Measurements from ENCODE around the gene AIFM1. TPM values are rescaled to one million over a fixed set of nuclear protein-coding genes. Genes with fewer than 3 reads are reported as not detected.

The AIFM1 gene
- total and polyA plus RNA-seq, 3 experiments from 2014 or later: 34.8 to 58.2 (median 57.7) TPM

- no peaks in the 10 kb centered on the region for H3K27me3 ChIP-seq (ENCODE audit: insufficient read depth, low read length, poor library complexity, severe bottlenecking)
- H3K4me3 ChIP-seq (ENCODE audit: low read length): no peak overlapping the region
- Mint-ChIP-seq H3K9me3 (no peaks in the 10 kb centered on the region), H3K36me3 (peaks cover 0 to 5% (median 4%) of the 10 kb centered on the region in 3 donors), H3K27ac (peak overlapping the region; percentile 84 to 98 (median 92)), H3K4me1 (peaks cover 59 to 80% (median 70%) of the 10 kb centered on the region in 3 donors), H3K4me3 (peak overlapping the region in 6 of 7 donors; percentile 41 to 71 (median 64)), H3K27me3 (peaks cover 0 to 2% of the 10 kb centered on the region in 2 donors)
- ChIA-PET CTCF (interaction anchor here (1.1 to 2.8 kb wide), 5 partner anchors 12 to 23 kb away, joined by 3 to 12 read pairs (median 4); no protein-coding TSS in a partner anchor), POLR2A (interaction anchor here (1.1 kb wide), 2 partner anchors 9 to 11 kb away, joined by 3 to 4 read pairs; no protein-coding TSS in a partner anchor)
- peaks cover 65% of the 10 kb centered on the region for H3K4me1 ChIP-seq (ENCODE audit: insufficient read depth, low read length)
- H3K27ac ChIP-seq (ENCODE audit: low read depth, low read length): peak overlapping the region; percentile 9
- H3K36me3 ChIP-seq (ENCODE audit: insufficient read depth, low read length): no peaks in the 10 kb centered on the region
- no peaks in the 10 kb centered on the region for H3K9me3 ChIP-seq (ENCODE audit: low read length)
- DNase-seq: peak in 4 of 5 donors; percentile 21 to 52 (median 43)
These were observed 68.0 kb downstream of the AIFM1 start for GRCh38 chrX:130097507-130098209.

- Mint-ChIP-seq H3K9me3 (no peaks in the 10 kb centered on the region), H3K27ac (peak overlapping the region; percentile 59 to 98 (median 82)), H3K36me3 (peaks cover 0 to 2% (median 0%) of the 10 kb centered on the region in 3 donors)
These were observed 70.2 kb downstream of the AIFM1 start for GRCh38 chrX:130095249-130096030.

GRCh38 chrX:130094696-130095095 is 70.9 kb downstream of the AIFM1 start:
- Mint-ChIP-seq H3K4me1 (peaks cover 59 to 78% (median 70%) of the 10 kb centered on the region in 3 donors), H3K27ac (peak overlapping the region; percentile 58 to 98 (median 82)), H3K4me3 (peak overlapping the region in 3 of 7 donors; percentile 20 to 39 (median 37)), H3K36me3 (peaks cover 0 to 2% (median 0%) of the 10 kb centered on the region in 3 donors), H3K27me3 (peaks cover 0 to 2% of the 10 kb centered on the region in 2 donors), H3K9me3 (no peaks in the 10 kb centered on the region)
- no peaks in the 10 kb centered on the region for H3K27me3 ChIP-seq (ENCODE audit: insufficient read depth, low read length, poor library complexity, severe bottlenecking)
- no peaks in the 10 kb centered on the region for H3K9me3 ChIP-seq (ENCODE audit: low read length)
- no peaks in the 10 kb centered on the region for H3K36me3 ChIP-seq (ENCODE audit: insufficient read depth, low read length)
- H3K4me3 ChIP-seq (ENCODE audit: low read length): no peak overlapping the region
- CTCF ChIA-PET: interaction anchor here (0.9 to 1.9 kb wide), 4 partner anchors 9 to 26 kb away, joined by 4 to 6 read pairs (median 4); no protein-coding TSS in a partner anchor
- H3K27ac ChIP-seq (ENCODE audit: low read depth, low read length): no peak overlapping the region
- POLR2A ChIA-PET: interaction anchor here (1.1 kb wide), 1 partner anchor 12 kb away, joined by 6 read pairs; no protein-coding TSS in a partner anchor
- peak in 1 of 5 donors; percentile 5 for DNase-seq
- peaks cover 64% of the 10 kb centered on the region for H3K4me1 ChIP-seq (ENCODE audit: insufficient read depth, low read length)

More at GRCh38 chrX:130095249-130096030, 70.2 kb downstream of the AIFM1 start:
- peaks cover 61 to 82% (median 72%) of the 10 kb centered on the region in 3 donors for H3K4me1 Mint-ChIP-seq
- DNase-seq: no peak
- H3K9me3 ChIP-seq (ENCODE audit: low read length): no peaks in the 10 kb centered on the region
- ChIA-PET POLR2A (interaction anchor here (1.1 kb wide), 1 partner anchor 13 kb away, joined by 6 read pairs; no protein-coding TSS in a partner anchor), CTCF (interaction anchor here (0.9 to 1.9 kb wide), 7 partner anchors 10 to 35 kb away, joined by 3 to 6 read pairs (median 4); no protein-coding TSS in a partner anchor)
- H3K36me3 ChIP-seq (ENCODE audit: insufficient read depth, low read length): no peaks in the 10 kb centered on the region
- H3K4me3 Mint-ChIP-seq: peak overlapping the region in 3 of 7 donors; percentile 20 to 74 (median 39)
- no peak overlapping the region for H3K27ac ChIP-seq (ENCODE audit: low read depth, low read length)
- H3K4me1 ChIP-seq (ENCODE audit: insufficient read depth, low read length): peaks cover 69% of the 10 kb centered on the region
- no peaks in the 10 kb centered on the region for H3K27me3 ChIP-seq (ENCODE audit: insufficient read depth, low read length, poor library complexity, severe bottlenecking)
- H3K4me3 ChIP-seq (ENCODE audit: low read length): no peak overlapping the region
- peaks cover 0 to 2% of the 10 kb centered on the region in 2 donors for H3K27me3 Mint-ChIP-seq

- Histone ChIP-seq H3K36me3 (ENCODE audit: insufficient read depth, low read length) (no peaks in the 10 kb centered on the region), H3K27me3 (ENCODE audit: insufficient read depth, low read length, poor library complexity, severe bottlenecking) (no peaks in the 10 kb centered on the region), H3K4me3 (ENCODE audit: low read length) (no peak overlapping the region), H3K27ac (ENCODE audit: low read depth, low read length) (no peak overlapping the region), H3K4me1 (ENCODE audit: insufficient read depth, low read length) (peaks cover 60% of the 10 kb centered on the region), H3K9me3 (ENCODE audit: low read length) (no peaks in the 10 kb centered on the region)
- Mint-ChIP-seq H3K36me3 (peaks cover 0 to 2% (median 0%) of the 10 kb centered on the region in 3 donors), H3K27ac (peak overlapping the region in 7 of 8 donors; percentile 19 to 99 (median 82)), H3K9me3 (no peaks in the 10 kb centered on the region), H3K27me3 (peaks cover 0 to 2% of the 10 kb centered on the region in 2 donors), H3K4me3 (peak overlapping the region in 3 of 7 donors; percentile 29 to 44 (median 37)), H3K4me1 (peaks cover 61 to 76% (median 68%) of the 10 kb centered on the region in 3 donors)
- POLR2A ChIA-PET: no interaction called here
- CTCF ChIA-PET: interaction anchor here (1.6 to 2.0 kb wide), 3 partner anchors 14 to 26 kb away, joined by 4 to 8 read pairs (median 5); no protein-coding TSS in a partner anchor
- DNase-seq: no peak
These were observed 72.4 kb downstream of the AIFM1 start for GRCh38 chrX:130093271-130093670.

DNA sequence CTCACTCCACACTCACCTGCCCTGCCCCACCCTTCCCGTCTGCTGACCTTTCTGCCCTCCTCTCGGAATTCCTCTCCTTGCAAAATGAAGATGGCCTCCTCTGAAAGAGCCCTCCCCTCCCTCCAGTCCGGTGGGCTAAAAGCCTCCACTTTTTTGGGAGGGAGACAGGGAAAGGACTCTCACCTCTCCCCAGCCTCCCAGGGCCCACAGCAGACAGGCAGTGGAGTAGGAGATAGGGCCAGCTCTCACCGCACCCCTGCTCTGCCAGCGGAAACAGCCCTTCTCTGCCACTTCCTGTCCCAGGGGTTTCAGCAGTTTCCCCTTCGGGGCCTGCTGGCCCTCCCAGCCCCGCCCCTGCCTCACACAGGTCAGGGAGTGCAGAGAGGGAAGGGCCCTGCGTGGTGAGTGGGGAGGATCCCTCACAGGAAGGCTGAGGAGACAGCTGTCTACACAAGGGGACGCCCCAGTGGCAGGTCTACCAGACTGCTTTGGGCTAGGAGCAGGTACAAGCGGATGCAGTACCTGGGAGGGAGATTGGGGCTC is 73.6 kb downstream of the AIFM1 start:
- Histone ChIP-seq H3K4me3 (ENCODE audit: low read length) (peak overlapping the region; percentile 59), H3K4me1 (ENCODE audit: insufficient read depth, low read length) (peaks cover 58% of the 10 kb centered on the region), H3K27ac (ENCODE audit: low read depth, low read length) (peak overlapping the region; percentile 69), H3K9me3 (ENCODE audit: low read length) (no peaks in the 10 kb centered on the region), H3K27me3 (ENCODE audit: insufficient read depth, low read length, poor library complexity, severe bottlenecking) (no peaks in the 10 kb centered on the region), H3K36me3 (ENCODE audit: insufficient read depth, low read length) (no peaks in the 10 kb centered on the region)
- H3K27ac Mint-ChIP-seq: peak overlapping the region; percentile 85 to 99 (median 96)
- H3K36me3 Mint-ChIP-seq: peaks cover 0 to 2% (median 1%) of the 10 kb centered on the region in 3 donors
- ChIA-PET CTCF (interaction anchor here (0.9 to 2.0 kb wide), 9 partner anchors 10 to 78 kb away, joined by 3 to 8 read pairs (median 5); partner anchors contain the start of gene ELF4), POLR2A (interaction anchor here (0.6 to 1.4 kb wide), 8 partner anchors 10 to 1932 kb away, joined by 3 to 7 read pairs (median 4); partner anchors contain the start of genes AIFM1, ELF4 and RAB33A)
- no peaks in the 10 kb centered on the region for H3K9me3 Mint-ChIP-seq
- peaks cover 67 to 75% (median 75%) of the 10 kb centered on the region in 3 donors for H3K4me1 Mint-ChIP-seq
- H3K4me3 Mint-ChIP-seq: peak overlapping the region; percentile 81 to 98 (median 90)
- H3K27me3 Mint-ChIP-seq: peaks cover 0 to 1% of the 10 kb centered on the region in 2 donors
- peak; percentile 72 to 95 (median 86) for DNase-seq

DNA sequence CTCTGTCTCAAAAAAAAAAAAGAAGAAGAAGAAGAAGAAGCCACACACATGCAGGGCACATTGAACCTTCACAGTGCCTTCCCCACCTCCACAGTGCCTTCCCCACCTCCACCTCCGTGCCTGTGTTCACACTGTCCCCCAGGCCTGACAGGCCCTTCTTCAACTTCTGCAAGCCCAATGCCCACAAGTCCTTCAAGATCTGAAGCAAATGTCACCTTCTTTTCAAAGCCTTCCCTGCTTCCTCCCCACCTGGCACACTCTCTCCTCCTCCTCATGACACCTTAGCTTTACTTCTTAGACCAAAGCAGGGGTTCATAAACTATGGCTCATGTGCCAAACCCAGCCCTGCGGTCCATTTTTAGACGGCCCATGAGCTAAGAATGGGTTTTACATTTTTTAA is 75.3 kb downstream of the AIFM1 start:
- no peak for DNase-seq
- Mint-ChIP-seq H3K36me3 (peaks cover 0 to 2% (median 1%) of the 10 kb centered on the region in 3 donors), H3K4me1 (peaks cover 74 to 85% (median 78%) of the 10 kb centered on the region in 3 donors), H3K9me3 (no peaks in the 10 kb centered on the region), H3K4me3 (peak overlapping the region; percentile 13 to 86 (median 66)), H3K27ac (peak overlapping the region; percentile 76 to 95 (median 88)), H3K27me3 (peaks cover 0 to 1% of the 10 kb centered on the region in 2 donors)
- POLR2A ChIA-PET: no interaction called here
- Histone ChIP-seq H3K9me3 (ENCODE audit: low read length) (no peaks in the 10 kb centered on the region), H3K27me3 (ENCODE audit: insufficient read depth, low read length, poor library complexity, severe bottlenecking) (no peaks in the 10 kb centered on the region), H3K4me3 (ENCODE audit: low read length) (no peak overlapping the region), H3K4me1 (ENCODE audit: insufficient read depth, low read length) (peaks cover 59% of the 10 kb centered on the region), H3K36me3 (ENCODE audit: insufficient read depth, low read length) (no peaks in the 10 kb centered on the region), H3K27ac (ENCODE audit: low read depth, low read length) (no peak overlapping the region)
- CTCF ChIA-PET: interaction anchor here (1.3 kb wide), 1 partner anchor 8 kb away, joined by 3 read pairs; no protein-coding TSS in a partner anchor
